ENCODE data around the gene TCAP.
"Not testable (repeated sequence)": the region's sequence is repeated elsewhere in the genome, so short reads cannot be mapped to it uniquely, and the experiment has no call there.

The TCAP gene

GRCh38 chr17:39703913-39704312 lies 38.8 kb downstream of the TCAP start:
- DNase-seq (ENCODE audit: low read depth in 2 of 2) = no peak

GRCh38 chr17:39704821-39705551 lies 39.8 kb downstream of the TCAP start:
- no peak for DNase-seq (ENCODE audit: low read depth in 2 of 2)

DNA sequence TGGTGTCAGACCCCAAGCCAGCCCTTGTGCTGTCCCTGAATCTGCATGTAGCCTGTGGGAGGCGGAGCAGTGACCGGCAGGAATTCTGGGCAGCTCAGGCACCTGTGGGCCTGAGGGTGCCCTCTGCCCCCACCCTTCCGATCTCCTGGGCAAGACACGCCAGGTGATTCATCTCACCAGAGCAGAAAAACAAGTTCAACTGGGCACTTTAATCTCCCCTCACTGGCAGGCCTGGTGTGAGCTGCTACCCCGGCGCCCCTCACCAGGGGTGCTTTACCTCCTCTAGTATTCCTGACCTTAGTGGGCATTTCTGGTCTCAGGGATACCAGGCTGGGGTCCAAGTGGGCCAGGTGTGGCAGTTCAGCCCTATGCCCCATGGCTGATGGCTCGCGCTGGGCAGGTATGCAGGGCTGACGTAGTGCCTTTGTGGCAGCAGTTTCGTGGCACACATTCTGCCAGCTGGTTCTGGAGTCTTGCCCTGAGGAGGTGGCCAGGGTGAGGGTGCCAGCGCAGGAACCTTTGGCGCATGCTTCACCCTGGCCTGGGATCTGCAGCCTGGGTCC lies 40.7 kb downstream of the TCAP start:
- no peak for DNase-seq (ENCODE audit: low read depth in 2 of 2)

GRCh38 chr17:39706383-39706782 lies 41.2 kb downstream of the TCAP start:
- DNase-seq (ENCODE audit: low read depth in 2 of 2) = no peak

- no peak for DNase-seq (ENCODE audit: low read depth in 2 of 2)
Observed at GRCh38 chr17:39706921-39707337, 41.8 kb downstream of the TCAP start.

GRCh38 chr17:39709319-39709997 lies 44.3 kb downstream of the TCAP start:
- DNase-seq (ENCODE audit: low read depth in 2 of 2) = no peak

GRCh38 chr17:39709998-39710964 lies 45.1 kb downstream of the TCAP start:
- DNase-seq (ENCODE audit: low read depth in 2 of 2) = no peak

DNA sequence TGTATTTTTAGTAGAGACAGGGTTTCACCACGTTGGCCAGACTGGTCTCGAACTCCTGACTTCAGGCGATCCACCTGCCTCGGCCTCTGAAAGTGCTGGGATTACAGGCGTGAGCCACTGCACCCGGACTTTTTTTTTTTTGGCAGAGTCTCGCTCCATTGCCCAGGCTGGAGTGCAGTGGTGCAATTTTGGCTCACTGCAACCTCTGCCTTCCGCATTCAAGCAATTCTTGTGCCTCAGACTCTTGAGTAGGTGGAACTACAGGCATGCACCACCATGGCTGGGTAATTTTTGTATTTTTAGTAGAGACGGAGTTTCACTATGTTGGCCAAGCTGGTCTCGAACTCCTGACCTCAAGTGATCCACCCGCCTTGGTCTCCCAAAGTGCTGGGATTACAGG lies 45.9 kb downstream of the TCAP start:
- DNase-seq (ENCODE audit: low read depth in 2 of 2) = not testable (repeated sequence)

GRCh38 chr17:39711851-39712250 lies 46.7 kb downstream of the TCAP start:
- no peak for DNase-seq (ENCODE audit: low read depth in 2 of 2)

GRCh38 chr17:39714234-39714633 lies 49.1 kb downstream of the TCAP start:
- no peak for DNase-seq (ENCODE audit: low read depth in 2 of 2)

GRCh38 chr17:39715375-39716072 lies 50.4 kb downstream of the TCAP start:
- DNase-seq (ENCODE audit: low read depth in 2 of 2) = no peak
